GM21381 (cell line): ENCODE data around the gene SAP30.

ENCODE experiments used
- ATAC-seq: cut with Tn5 transposase; IDR thresholded peaks from one replicate; pipeline ENCODE4 v1.9.1; 2021; ENCODE audit warnings: mild to moderate bottlenecking, moderate library complexity; ENCODE audit not compliant: unreplicated experiment

SAP30 gene

DNA sequence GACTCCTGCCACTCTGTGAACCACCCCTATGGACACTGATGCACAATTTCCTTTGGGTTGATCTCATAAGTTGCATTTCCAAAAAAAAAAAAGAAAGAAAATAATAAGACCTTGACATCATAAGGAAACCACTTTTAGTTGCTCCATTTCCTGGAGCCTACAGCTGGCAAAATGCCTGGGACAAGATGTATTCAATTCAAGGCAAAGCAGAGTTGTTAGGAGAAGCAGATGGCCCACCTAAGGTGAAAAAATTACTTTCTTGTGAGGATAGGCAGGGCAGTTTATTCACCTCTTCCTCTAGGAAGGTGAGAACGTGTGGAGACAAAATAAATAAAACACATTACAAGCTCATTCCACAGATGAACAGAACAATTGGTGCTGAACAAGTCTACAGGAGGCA is 42.3 kb downstream of the SAP30 start:
- ATAC-seq, result no peak

DNA sequence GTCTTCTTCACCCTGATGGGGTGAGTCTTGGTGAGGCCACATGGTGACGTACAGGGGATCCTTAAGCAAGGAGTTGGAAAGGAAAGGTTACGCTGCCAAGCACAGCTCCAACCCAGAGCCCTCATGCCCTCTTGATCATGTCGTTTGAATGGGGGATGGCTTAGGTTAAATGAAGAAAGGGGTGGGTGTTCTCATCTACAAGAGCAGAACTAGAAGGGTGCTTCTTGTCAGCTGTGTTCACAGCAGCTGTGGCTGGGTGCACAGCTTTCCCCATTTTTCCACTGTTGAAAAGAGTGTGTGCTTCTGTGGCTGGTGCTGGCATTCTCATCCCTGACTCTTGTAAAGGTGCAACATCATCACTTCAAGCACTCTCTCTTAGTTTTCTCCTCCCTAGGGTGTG is 43.7 kb downstream of the SAP30 start:
- no peak for ATAC-seq

DNA sequence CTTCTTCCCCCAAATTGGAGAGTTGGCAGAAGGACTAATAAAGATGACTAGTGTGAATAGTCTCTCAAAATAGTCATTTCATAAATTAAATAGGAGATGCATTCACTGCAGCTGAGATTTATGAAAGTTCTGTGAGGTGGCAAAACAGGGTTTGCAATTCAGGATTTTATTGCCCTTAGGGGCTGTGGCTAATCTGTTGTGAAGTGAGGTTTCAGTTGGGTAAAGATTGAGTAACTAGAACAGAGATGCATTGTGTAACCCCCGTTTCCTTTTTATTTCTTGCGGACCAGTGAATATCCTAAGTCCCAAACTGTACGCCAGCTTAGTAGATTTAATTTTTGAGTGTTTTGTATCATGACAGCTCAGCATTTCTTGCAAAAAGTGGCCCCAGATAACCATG is 44.3 kb downstream of the SAP30 start:
- no peak for ATAC-seq

- no peak for ATAC-seq
These were observed 45.3 kb downstream of the SAP30 start for GRCh38 chr4:173415885-173416653.

DNA sequence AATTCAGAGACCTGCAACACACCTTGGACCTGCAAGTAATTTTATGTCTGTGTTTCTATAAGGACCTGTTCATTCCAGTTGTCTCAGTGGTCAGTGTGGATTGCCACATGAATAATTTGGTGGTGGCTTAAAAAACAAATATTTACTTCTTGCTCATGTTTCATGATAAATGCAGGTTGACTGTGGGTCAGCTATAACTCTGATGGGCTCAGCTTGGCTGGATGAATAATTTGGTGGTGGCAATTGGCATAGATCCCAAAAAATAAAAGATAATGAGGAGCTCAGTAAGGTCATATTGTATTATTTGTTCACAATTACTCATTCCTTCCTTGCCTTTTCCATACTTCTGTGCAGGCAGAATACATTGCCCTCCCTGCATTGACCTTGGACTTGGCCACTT is 47.1 kb downstream of the SAP30 start:
- ATAC-seq, result no peak

GRCh38 chr4:173418639-173419038 is 47.9 kb downstream of the SAP30 start:
- ATAC-seq, result no peak

GRCh38 chr4:173420324-173420752 is 49.6 kb downstream of the SAP30 start:
- no peak for ATAC-seq

GRCh38 chr4:173420801-173421200 is 50.0 kb downstream of the SAP30 start:
- no peak for ATAC-seq

- ATAC-seq, result no peak
These were observed 54.4 kb downstream of the SAP30 start for GRCh38 chr4:173424899-173425805.

DNA sequence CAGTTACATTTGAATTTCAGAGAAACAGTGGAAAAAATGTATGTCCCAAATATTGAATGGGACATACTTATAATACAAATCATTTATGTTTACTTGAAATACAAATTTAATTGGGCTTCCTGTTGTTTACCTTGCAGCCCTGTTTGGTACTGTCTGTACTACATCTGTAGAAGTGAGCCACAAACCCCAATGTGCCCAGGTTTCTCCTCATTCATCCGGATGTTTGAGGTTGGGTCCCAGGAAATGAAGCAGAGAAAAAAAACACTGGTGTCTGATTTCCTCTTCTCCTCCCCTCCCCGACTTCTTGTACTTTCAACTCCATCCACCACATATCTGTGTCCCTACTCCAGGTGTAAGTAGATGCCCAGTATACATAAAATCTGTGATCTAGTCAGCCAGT is 55.3 kb downstream of the SAP30 start:
- ATAC-seq, result no peak
